Nephron (organoid): ENCODE data around the gene PTGS1.
"Not testable (repeated sequence)": the region's sequence is repeated elsewhere in the genome, so short reads cannot be mapped to it uniquely, and the experiment has no call there.

ENCODE experiments used
- H3K27ac Mint-ChIP-seq, 3 experiments: 2 replicates each; pipeline ENCODE4 v1.8.0; 2020; ENCODE audit warnings: mixed read lengths in 3 of 3, mild to moderate bottlenecking in 2 of 3, moderate library complexity in 1 of 3
- H3K27me3 Mint-ChIP-seq: 2 replicates; pipeline ENCODE4 v1.8.0; 2021; ENCODE audit warnings: low read depth, mild to moderate bottlenecking, moderate library complexity, mixed read lengths
- H3K36me3 Mint-ChIP-seq: 2 replicates; pipeline ENCODE4 v1.8.0; 2020; ENCODE audit warnings: low read depth, mixed read lengths
- H3K4me1 Mint-ChIP-seq: 2 replicates; pipeline ENCODE4 v1.8.0; 2020; ENCODE audit warnings: mixed read lengths
- H3K4me3 Mint-ChIP-seq, 3 experiments: 2 replicates each; pipeline ENCODE4 v1.8.0; 2020; ENCODE audit warnings: mild to moderate bottlenecking in 3 of 3, mixed read lengths in 3 of 3, moderate library complexity in 2 of 3
- H3K9me3 Mint-ChIP-seq: 2 replicates; pipeline ENCODE4 v1.8.0; 2020; ENCODE audit warnings: mixed read lengths
- CTCF ChIP-seq, 3 experiments: fragments of 200-600 bp; sonication (generic); IDR thresholded peaks; one replicate each; pipeline ENCODE4 v1.5.0; 2021; ENCODE audit warnings: antibody characterized with exemption in 3 of 3; ENCODE audit not compliant: unreplicated experiment in 3 of 3

Gene PTGS1

GRCh38 chr9:122370869-122371755, at the start of gene PTGS1:
Gene PTGS1, plus strand, starts transcription at chr9:122371024. Its CDS starts 61 bp downstream, at chr9:122371085.
- no peak for TF ChIP-seq CTCF (IDR thresholded peaks at IDR 0.05; ENCODE audit: unreplicated experiment in 3 of 3)
- no peaks in the 10 kb centered on the region for H3K36me3 Mint-ChIP-seq
- peaks cover 29% of the 10 kb centered on the region for H3K4me1 Mint-ChIP-seq
- peak within 1 kb of the TSS; percentile 58 to 66 (median 62) for H3K4me3 Mint-ChIP-seq
- H3K9me3 Mint-ChIP-seq = no peaks in the 10 kb centered on the region
- peaks cover 74% of the 10 kb centered on the region for H3K27me3 Mint-ChIP-seq
- no peak within 1 kb of the TSS for H3K27ac Mint-ChIP-seq

GRCh38 chr9:122322553-122322952, 48.3 kb upstream of the PTGS1 start:
- Mint-ChIP-seq H3K36me3 (peaks cover 32% of the 10 kb centered on the region), H3K4me3 (no peak overlapping the region), H3K27me3 (no peaks in the 10 kb centered on the region), H3K9me3 (no peaks in the 10 kb centered on the region), H3K27ac (no peak overlapping the region), H3K4me1 (peaks cover 15% of the 10 kb centered on the region)
- TF ChIP-seq CTCF (IDR thresholded peaks at IDR 0.05; ENCODE audit: unreplicated experiment in 3 of 3) = no peak

- H3K27me3 Mint-ChIP-seq, H3K9me3 Mint-ChIP-seq, H3K4me3 Mint-ChIP-seq: not testable (repeated sequence)
- Mint-ChIP-seq H3K27ac (peak overlapping the region in 1 of 3 experiments; percentile 22), H3K4me1 (peaks cover 17% of the 10 kb centered on the region), H3K36me3 (peaks cover 29% of the 10 kb centered on the region)
Observed at GRCh38 chr9:122324665-122325064, 46.2 kb upstream of the PTGS1 start.

- H3K27ac Mint-ChIP-seq = peak overlapping the region in 2 of 3 experiments; percentile 22 to 27
- H3K4me3 Mint-ChIP-seq = no peak overlapping the region
- peaks cover 21% of the 10 kb centered on the region for H3K4me1 Mint-ChIP-seq
- H3K27me3 Mint-ChIP-seq = no peaks in the 10 kb centered on the region
- H3K36me3 Mint-ChIP-seq = peaks cover 29% of the 10 kb centered on the region
- no peak for TF ChIP-seq CTCF (IDR thresholded peaks at IDR 0.05; ENCODE audit: unreplicated experiment in 3 of 3)
- H3K9me3 Mint-ChIP-seq = no peaks in the 10 kb centered on the region
Observed at GRCh38 chr9:122325124-122325523, 45.7 kb upstream of the PTGS1 start.

GRCh38 chr9:122327175-122327574, 43.6 kb upstream of the PTGS1 start:
- H3K36me3 Mint-ChIP-seq = peaks cover 29% of the 10 kb centered on the region
- H3K27me3 Mint-ChIP-seq = no peaks in the 10 kb centered on the region
- H3K27ac Mint-ChIP-seq = no peak overlapping the region
- TF ChIP-seq CTCF (IDR thresholded peaks at IDR 0.05; ENCODE audit: unreplicated experiment in 3 of 3) = no peak
- no peak overlapping the region for H3K4me3 Mint-ChIP-seq
- H3K4me1 Mint-ChIP-seq = peaks cover 35% of the 10 kb centered on the region
- no peaks in the 10 kb centered on the region for H3K9me3 Mint-ChIP-seq

- H3K4me1 Mint-ChIP-seq = peaks cover 49% of the 10 kb centered on the region
- H3K4me3 Mint-ChIP-seq = peak overlapping the region in 1 of 3 experiments; percentile 3
Observed at GRCh38 chr9:122329597-122329996, 41.2 kb upstream of the PTGS1 start.

GRCh38 chr9:122330466-122330865, 40.4 kb upstream of the PTGS1 start:
- not testable (repeated sequence) for H3K36me3 Mint-ChIP-seq, H3K4me3 Mint-ChIP-seq, H3K9me3 Mint-ChIP-seq, H3K27me3 Mint-ChIP-seq
- Mint-ChIP-seq H3K4me1 (peaks cover 47% of the 10 kb centered on the region), H3K27ac (peak overlapping the region in 2 of 3 experiments; percentile 11 to 57)

More at GRCh38 chr9:122329597-122329996, 41.2 kb upstream of the PTGS1 start:
- peak overlapping the region; percentile 37 to 57 (median 51) for H3K27ac Mint-ChIP-seq
- H3K27me3 Mint-ChIP-seq = no peaks in the 10 kb centered on the region
- no peaks in the 10 kb centered on the region for H3K9me3 Mint-ChIP-seq
- TF ChIP-seq CTCF (IDR thresholded peaks at IDR 0.05; ENCODE audit: unreplicated experiment in 3 of 3) = no peak
- peaks cover 12% of the 10 kb centered on the region for H3K36me3 Mint-ChIP-seq
